ENCODE results near the gene ASCC3. TPM values are rescaled to one million over a fixed set of nuclear protein-coding genes. Genes with fewer than 3 reads are reported as not detected.

The ASCC3 gene
- total RNA-seq, 4 donors from 2014 or later, result 25.9 to 40.9 (median 31.3) TPM

- Histone ChIP-seq H3K36me3 (peaks cover 8% of the 10 kb centered on the region), H3K9me3 (no peaks in the 10 kb centered on the region), H3K4me3 (no peak overlapping the region), H3K4me1 (no peaks in the 10 kb centered on the region), H3K27ac (no peak overlapping the region), H3K27me3 (no peaks in the 10 kb centered on the region)
- no peak for DNase-seq (ENCODE audit: low spot score in 2 of 2)
- no peak for TF ChIP-seq POLR2A (IDR thresholded peaks at IDR 0.05)
- no peak for TF ChIP-seq CTCF (IDR thresholded peaks at IDR 0.05)
- no peak for TF ChIP-seq POLR2AphosphoS5 (IDR thresholded peaks at IDR 0.05)
- 93% methylated on average over 3 of the region's 3 CpGs for WGBS
Measured at GRCh38 chr6:100700009-100700408, 181.1 kb downstream of the ASCC3 start.

GRCh38 chr6:100695445-100695844, 185.7 kb downstream of the ASCC3 start:
- no peak for TF ChIP-seq CTCF (IDR thresholded peaks at IDR 0.05)
- no peak for TF ChIP-seq POLR2A (IDR thresholded peaks at IDR 0.05)
- TF ChIP-seq POLR2AphosphoS5 (IDR thresholded peaks at IDR 0.05), result no peak
- TF ChIP-seq EP300 (IDR thresholded peaks at IDR 0.05), result no peak
- H3K4me1 ChIP-seq, result no peaks in the 10 kb centered on the region
- H3K4me3 ChIP-seq, result no peak overlapping the region
- H3K9me3 ChIP-seq, result no peaks in the 10 kb centered on the region
- no peaks in the 10 kb centered on the region for H3K27me3 ChIP-seq
- H3K27ac ChIP-seq, result no peak overlapping the region
- peaks cover 8% of the 10 kb centered on the region for H3K36me3 ChIP-seq
- 80% methylated on average over 1 of the region's 1 CpG for WGBS
- no peak for DNase-seq (ENCODE audit: low spot score in 2 of 2)

GRCh38 chr6:100693249-100693927, 187.7 kb downstream of the ASCC3 start:
- TF ChIP-seq POLR2A (IDR thresholded peaks at IDR 0.05), result no peak
- TF ChIP-seq POLR2AphosphoS5 (IDR thresholded peaks at IDR 0.05), result no peak
- TF ChIP-seq CTCF (IDR thresholded peaks at IDR 0.05), result no peak
- no peak for TF ChIP-seq EP300 (IDR thresholded peaks at IDR 0.05)
- WGBS, result 97% methylated on average over 1 of the region's 1 CpG

GRCh38 chr6:100691972-100692371, 189.2 kb downstream of the ASCC3 start:
- no peak for DNase-seq (ENCODE audit: low spot score in 2 of 2)
- H3K9me3 ChIP-seq, result no peaks in the 10 kb centered on the region
- H3K27me3 ChIP-seq, result no peaks in the 10 kb centered on the region
- H3K4me3 ChIP-seq, result no peak overlapping the region
- no peak overlapping the region for H3K27ac ChIP-seq
- H3K36me3 ChIP-seq, result no peaks in the 10 kb centered on the region
- TF ChIP-seq POLR2A (IDR thresholded peaks at IDR 0.05) (no peak), EP300 (IDR thresholded peaks at IDR 0.05) (no peak), CTCF (IDR thresholded peaks at IDR 0.05) (no peak), POLR2AphosphoS5 (IDR thresholded peaks at IDR 0.05) (no peak)
- H3K4me1 ChIP-seq, result no peaks in the 10 kb centered on the region
- 87% methylated on average over 2 of the region's 2 CpGs for WGBS

More at GRCh38 chr6:100693249-100693927, 187.7 kb downstream of the ASCC3 start:
- Histone ChIP-seq H3K4me3 (no peak overlapping the region), H3K27me3 (no peaks in the 10 kb centered on the region), H3K36me3 (no peaks in the 10 kb centered on the region), H3K4me1 (no peaks in the 10 kb centered on the region), H3K27ac (no peak overlapping the region), H3K9me3 (no peaks in the 10 kb centered on the region)
- DNase-seq (ENCODE audit: low spot score in 2 of 2), result no peak

GRCh38 chr6:100686216-100686615, 194.9 kb downstream of the ASCC3 start:
- H3K4me3 ChIP-seq, result no peak overlapping the region
- no peak for DNase-seq (ENCODE audit: low spot score in 2 of 2)

More at GRCh38 chr6:100686216-100686615, 194.9 kb downstream of the ASCC3 start:
- Histone ChIP-seq H3K9me3 (no peaks in the 10 kb centered on the region), H3K27ac (no peak overlapping the region), H3K4me1 (no peaks in the 10 kb centered on the region), H3K36me3 (no peaks in the 10 kb centered on the region), H3K27me3 (no peaks in the 10 kb centered on the region)
- TF ChIP-seq EP300 (IDR thresholded peaks at IDR 0.05), result no peak
- TF ChIP-seq POLR2AphosphoS5 (IDR thresholded peaks at IDR 0.05), result no peak
- TF ChIP-seq POLR2A (IDR thresholded peaks at IDR 0.05), result no peak
- no peak for TF ChIP-seq CTCF (IDR thresholded peaks at IDR 0.05)
